NCI-H510A treated with DMSO at 0.1 percent for 48 hours (cell line): ENCODE measurements around the gene NTNG2.
A peak's percentile ranks its signal among the peaks of the same experiment; 100 is the strongest.

ENCODE experiments used
- DNase-seq: peaks from one replicate; lab custom pipeline; 2025; lab: John Stamatoyannopoulos, UW

NTNG2 gene

DNA sequence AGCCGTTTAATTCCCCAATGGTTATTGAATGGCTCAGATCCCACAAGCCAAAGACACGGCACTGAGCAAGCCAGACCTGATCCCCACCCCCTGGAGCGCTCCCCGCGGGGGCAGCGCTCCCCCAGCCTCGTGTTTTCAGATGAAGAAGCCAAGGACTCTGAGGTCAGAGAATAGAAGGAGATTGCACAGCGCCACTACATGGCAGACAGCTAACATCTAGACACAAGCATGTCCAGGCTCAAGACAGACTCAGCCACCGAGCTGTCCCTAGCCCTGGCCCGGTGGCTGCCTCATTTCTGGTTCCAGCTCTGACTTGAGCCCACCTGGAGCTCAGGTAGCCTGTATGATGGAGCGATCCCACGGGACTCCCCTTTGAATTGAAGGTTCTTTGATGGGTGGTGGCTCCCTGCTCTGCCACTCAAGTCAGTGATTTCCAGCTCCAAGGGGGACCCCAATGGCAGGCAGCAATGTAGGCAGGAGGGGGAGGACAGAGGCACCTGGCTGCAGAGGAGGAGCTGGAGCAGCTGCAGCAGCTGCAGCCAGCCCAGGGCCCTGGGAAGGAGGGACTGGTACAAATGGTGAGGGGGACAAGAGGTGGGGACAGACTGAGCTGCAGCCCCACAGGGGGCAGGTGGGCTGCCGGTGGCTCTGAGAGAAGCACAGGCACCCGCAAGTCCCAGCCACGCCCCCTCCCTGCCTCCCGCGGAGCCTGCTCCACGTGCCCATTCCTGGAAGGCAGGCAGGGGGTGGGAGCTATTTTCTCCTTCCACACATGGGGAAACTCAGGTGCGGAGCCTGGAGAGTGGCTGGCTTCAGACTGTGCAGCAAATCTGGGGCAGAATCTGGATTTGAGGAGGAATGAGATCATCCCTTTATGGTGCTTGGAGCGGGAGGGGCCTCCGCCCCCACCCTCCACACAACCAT lies 40.2 kb downstream of the NTNG2 start:
- DNase-seq: peak; percentile 56

DNA sequence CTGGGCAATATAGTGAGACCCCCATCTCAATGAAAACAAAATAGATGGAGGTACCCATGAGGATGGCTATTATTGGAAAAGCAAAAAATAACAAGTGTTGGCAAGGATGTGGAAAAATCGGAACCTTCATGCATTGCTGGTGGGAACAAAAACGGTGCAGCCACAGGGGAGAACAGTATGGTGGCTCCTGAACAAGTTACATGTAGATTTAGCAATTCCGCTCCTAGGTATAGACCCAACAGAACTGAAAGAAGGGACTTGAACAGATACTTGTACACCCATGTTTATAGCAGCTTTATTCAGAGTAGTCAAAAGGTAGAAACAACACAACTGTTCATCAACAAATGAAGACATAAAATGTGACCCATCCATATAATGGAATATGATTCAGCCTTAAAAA lies 43.0 kb downstream of the NTNG2 start:
- no peak for DNase-seq

DNA sequence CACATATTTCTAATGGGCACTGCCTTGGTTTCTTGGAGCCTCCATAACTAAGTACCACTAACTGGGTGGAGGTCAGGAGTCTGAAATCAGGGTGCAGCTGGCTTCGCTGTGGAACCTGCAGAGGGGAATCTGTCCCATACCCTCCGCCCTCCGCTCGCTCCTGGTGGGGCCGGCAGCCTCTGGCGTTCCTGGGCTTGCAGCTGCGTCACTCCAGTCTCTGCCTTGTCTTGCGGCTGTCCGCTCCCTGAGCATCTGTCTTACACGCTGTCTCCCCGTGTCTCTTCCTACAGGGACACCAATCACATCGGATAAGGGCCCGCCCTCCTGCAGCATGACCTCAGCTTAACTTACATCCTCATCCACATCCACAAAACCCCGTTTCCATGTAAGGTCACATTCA lies 45.4 kb downstream of the NTNG2 start:
- DNase-seq: no peak

DNA sequence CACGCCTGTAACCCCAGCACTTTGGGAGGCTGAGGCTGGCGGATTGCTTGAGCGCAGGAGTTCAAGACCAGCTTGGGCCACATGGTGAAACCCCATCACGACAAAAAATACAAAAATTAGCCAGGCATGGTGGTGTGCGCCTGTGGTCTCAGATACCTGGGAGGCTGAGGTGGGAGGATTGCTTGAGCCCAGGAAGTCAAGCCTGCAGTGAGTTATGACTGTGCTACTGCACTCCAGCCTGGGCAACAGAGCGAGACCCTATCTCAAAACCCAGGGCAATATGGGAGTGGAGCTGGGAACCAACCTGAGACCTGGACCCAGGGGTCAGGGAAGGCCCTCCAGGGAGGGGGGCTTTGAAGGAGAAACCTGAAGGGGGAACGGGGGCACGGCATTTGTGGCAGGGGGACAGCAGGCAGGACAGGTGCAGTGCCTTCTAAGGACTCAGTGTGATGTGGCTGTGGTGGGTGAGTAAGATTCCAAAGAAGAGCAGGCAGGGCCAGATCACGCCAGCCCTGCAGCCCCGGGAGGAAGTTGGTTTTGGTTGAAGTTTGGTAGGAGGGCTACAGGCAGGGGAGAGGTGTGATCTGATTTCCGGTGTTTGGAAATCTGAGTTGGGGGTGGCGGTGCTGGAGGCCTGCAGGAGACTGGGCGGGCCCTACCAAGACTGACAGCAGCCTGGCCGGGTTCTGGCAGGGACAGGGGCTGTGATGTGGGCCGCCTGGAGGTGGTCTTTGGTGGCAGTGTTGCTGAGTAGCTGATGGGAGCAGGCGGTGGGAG lies 46.2 kb downstream of the NTNG2 start:
- no peak for DNase-seq

DNA sequence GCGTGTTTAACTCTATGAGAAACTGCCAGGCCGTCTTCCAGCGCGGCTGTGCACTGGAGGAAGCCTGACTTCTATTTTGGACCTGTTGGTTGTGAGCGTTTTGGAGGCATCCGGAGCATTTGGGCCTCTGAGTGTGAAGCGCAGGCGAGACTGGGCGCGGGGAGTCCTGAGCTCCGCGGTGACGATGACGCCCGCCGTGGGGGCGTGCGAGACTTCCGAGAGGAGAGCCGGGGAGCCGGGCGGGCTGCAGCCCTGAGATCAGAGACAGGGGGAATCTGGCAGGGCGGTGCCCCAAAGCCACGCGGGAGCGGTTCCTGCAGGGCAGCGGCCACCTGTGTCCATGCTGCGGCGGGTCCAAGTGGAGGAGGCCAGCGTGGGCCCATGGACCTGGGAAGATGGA lies 47.4 kb downstream of the NTNG2 start:
- DNase-seq: no peak

DNA sequence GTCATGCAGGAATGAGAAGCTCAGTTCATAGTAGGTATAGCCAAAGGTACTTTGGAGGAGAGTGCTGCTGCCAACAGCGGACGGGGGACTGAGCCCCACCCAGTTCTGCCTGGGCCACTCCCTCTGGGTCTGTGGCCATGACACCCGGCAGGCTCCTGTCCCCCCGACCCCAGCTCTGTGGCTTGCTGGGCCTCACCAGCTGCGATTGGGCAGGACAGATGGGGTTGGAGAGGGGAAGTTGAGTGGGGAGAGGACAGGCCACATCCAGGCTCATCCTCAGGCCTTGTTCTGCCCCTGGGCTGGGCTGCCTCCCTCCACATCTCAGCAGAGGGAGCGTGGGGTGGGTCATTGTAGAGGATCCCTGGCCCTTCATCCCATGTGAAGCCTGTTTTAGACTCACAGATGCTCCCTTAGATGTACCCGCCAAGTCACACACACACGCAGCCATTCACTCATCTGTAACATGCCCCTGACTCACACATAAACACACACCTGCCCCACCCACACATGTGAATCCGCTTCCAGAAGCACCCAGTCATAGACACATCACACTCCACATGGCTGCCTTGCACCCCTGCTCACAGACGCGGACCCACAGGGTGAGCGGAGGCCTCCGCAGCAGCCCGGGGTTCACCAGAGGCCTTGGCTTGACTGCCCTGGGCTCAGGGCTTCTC lies 48.8 kb downstream of the NTNG2 start:
- no peak for DNase-seq

DNA sequence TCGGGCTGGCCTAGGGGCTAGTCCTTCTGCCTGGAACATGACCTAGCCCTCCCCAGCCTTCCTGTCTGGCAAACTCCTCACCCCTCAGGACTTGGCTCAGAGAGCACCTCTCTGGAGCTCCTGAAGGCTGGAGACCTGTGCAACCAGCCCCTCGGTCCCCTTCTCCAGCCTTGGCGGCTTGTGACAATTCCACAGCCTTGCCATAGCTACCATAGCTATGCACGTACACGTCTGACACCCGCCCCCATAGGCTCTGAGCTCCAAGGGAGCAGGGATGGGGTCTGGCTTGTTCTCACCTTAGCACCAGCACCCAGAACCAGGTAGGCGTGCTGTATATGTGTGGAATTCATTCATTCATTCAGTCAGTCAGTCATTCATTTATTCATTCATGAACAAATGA lies 49.7 kb downstream of the NTNG2 start:
- DNase-seq: no peak

DNA sequence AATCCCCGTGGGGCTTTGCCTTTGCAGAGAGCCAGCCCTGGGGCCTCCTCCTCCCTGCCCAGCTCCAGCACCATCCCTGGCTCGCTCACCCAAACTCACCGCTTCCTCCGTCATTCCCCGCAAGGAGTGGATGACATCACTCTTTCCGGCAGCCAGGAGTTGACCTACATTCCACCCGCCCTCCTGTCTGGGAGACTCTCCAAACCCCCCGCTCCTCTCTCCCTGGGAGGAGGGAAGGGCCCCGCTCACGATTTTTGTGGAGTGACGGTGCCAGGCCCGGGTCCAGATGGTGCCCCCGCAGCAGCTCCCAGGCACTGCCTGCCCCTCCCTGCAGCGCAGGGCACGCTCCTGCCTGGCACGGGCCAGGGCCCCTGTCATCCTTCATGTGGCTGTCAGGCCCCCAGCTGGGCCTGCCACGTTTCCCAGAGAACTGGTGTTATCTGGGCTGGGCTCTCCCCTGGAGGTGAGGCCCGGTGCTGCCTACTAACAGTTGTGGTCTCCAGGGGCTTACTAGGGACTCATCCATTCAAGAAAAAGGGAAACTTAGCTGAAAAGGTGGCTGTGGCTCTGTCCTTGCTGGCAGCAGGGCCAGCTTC lies 52.3 kb downstream of the NTNG2 start:
- DNase-seq: peak; percentile 64

DNA sequence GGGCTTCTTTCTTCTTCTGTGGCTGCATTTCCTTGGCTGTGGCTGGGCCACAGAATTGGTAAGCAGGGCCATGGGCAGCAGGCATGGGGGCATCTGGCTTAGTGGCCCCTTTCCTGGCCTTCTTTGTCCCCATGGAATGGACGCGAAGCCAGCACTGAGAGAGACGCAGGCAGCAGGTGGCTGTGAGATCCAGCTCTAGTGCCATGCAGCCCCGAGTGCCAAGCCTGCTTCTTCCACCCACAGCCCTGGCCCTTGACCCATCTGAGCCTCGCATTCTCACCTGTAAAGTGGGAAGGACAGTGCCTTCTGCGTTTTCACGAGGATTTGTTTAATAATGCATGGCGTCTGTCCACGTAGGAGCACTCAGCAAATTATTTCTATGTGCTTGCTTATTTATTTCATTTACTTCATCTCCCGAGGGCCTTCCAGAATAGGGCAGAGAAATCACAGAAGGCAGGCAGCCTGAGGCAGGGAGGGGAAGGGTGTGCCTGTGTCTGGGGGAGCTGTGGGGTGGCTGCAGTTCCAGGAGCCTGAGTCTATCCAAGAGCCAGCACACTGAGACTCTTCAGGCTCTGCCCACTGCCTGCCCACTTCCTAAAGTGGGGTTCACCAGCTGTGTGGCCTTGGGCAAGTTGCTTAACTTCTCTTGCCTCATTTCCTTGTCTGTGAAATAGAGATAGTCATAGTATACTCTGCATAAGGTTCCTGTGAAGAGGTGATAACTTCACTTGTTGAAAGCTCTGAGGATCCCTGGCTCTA lies 55.2 kb downstream of the NTNG2 start:
- DNase-seq: no peak

DNA sequence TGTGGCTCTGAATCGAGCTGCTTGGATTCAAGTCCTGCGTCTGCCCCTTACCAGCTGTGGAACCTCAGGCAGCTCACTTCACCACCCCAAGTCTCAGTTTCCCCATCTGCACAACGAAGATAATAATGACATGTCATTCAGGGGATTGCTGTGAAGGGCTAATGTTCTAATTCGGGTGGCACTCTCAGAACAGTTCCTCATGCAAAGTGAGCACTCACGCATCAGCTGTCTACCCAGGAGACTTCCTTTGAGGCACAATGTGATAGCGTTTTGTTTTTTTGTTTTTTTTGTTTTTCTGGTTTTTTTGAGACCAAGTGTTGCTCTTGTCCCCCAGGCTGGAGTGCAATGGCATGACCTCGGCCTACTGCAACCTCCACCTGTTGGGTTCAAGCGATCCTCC lies 56.4 kb downstream of the NTNG2 start:
- no peak for DNase-seq

DNA sequence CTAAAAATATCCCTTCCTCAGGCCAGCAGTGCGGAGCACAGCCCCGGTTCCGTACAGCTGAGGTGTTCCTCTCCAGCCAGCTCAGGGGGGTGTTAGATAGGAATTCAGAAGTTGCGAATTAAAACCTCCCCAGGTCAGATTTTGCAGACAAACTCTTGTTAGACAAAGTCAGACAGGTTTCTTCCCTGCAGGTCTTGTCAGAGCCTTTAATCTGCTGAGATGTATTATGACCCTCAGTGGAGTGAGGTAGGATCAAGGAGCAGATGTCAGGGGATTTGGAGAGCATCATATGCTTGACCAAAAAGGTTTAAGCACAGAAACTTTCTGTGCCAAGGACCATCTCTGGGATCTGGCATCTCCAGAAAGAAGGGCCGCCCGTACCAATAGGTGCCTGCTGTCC lies 60.1 kb downstream of the NTNG2 start:
- DNase-seq: no peak

DNA sequence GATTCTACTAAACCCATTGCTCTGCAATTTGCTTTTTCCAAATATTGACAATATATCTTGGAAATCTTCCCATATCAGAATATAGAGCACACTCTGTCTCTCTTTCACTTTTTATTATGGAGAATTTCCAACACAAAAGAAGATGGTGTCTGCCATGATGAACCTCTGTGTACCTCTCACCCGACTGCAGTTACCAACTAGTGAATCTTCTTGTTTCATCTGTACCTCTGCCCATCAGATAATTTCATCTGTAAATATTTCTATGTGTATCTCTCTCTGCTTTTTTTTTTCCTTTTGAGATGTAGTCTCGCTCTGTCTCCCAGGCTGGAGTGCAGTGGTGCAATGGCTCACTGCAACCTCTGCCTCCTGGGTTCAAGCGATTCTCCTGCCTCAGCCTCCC lies 62.8 kb downstream of the NTNG2 start:
- DNase-seq: no peak

DNA sequence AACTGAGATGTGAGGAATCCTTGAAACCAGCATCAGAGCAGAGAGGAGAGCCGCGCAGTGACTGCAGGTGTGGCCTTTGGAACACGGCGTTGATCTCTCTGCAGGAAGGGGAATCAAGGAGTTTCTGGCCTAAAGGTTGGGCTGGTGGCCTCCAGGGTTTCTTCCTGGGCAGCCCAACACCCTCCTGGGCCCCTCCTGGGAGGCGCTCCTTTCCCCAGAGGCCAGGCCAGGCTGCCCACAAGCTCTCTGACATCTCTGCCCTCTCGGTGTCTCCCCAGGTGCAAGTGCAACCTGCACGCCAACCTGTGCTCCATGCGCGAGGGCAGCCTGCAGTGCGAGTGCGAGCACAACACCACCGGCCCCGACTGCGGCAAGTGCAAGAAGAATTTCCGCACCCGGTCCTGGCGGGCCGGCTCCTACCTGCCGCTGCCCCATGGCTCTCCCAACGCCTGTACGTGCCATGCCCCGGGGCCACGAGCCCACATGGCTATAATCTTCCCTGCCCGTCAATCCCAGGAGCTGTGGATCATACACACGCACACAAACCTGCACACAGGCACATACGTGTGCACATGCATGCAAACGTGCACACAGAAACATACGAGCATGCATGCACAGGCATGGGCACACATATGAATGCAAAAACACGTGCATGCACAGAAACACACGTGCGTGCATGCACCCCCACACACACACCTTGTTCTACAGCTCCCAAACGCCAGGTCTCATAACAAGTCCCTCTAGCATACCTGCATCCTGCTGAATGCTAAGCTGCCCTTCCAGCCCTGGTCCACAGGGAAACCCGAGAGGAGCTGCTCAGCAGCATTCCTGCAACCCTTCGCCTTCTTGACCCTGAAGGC lies 64.9 kb downstream of the NTNG2 start:
- DNase-seq: no peak

DNA sequence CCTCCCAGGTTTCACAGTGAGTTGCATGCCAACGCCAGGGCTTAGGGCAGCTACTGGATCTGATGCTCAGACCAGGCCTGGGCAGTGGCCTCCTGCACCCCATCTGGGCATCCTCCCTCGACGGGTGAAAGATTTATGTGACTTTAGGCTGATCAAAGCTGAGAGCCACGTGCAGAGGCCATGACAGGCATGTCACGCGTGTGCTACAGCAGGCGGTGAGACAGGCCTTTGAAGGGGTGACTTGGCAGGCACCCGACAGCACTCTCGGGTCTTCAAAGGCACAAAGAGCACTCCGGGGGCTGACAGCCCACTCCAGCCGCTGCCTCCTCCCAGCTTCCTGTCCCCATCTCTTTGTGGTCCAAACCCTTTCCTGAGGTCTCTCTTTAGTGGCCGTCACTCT lies 66.2 kb downstream of the NTNG2 start:
- no peak for DNase-seq

DNA sequence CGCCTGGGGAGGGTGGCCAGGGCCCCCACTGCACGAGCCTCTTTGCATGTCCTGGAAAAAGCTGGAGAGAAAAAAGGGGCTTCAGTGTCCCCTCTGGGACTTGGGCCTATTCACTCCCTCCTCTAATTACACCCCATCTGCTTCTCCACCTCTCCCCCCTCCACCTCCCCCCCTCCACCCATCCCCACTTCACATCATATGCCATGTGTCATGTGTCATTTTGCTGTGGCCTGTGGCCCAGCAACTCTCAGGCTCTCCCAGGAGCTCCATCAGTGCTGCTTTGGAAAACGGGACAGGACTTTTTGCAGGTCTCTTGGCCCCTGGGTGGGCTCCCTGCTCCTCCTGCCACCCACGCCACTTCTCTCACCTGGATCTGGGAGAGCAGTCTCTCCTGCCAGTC lies 68.7 kb downstream of the NTNG2 start:
- no peak for DNase-seq

DNA sequence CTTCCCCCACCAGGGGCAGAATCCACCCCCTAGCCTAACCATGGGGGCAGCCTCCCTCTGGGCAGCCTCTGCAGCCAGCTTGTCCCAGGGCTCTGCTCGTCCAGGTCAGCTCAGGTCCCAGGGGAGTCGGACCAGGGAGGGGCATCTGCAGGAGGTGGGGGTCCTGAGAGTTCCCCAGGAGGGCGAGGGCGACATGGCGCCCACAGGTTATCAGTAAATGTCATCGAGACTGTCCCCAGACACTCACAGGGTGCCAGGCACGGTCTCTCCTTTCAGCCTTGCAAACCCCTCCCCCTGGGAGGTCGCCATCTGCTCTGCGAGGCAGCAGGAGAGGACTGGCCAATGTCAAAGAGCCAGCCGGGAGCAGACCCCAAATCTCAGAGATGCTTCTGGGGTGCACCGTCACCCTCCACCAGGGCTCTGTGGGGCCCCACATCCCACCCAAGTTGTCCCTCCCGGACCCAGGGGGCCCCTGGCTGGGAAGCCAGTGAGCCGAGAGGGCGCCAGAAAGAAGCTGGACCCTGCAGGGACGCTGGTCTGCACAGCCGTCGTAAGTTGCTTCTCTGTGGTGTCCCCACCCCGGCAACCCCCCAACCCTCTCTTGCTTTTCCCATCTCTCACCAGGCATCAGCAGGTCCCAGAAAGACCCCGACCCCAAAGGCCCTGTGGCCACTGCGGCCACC lies 69.3 kb downstream of the NTNG2 start:
- DNase-seq: no peak

DNA sequence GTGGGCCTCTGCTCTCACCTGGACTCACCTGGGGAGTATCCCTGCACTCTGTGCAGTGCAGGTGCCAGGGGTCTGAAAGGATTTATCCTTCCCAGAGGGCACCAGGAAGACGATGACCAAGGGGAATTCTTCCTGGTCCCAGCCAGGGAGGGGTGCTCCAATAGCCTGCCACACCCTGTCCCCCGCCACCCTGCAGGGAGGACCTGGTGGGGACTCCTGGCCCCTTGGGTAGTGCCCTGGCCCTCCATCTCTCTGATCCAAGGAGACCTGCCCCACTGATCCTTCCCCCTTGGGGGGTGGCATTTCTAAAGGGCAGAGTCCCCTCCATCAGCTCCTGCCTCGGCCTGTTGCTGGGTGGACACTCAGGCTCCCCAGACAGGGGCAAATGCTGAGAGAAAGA lies 70.7 kb downstream of the NTNG2 start:
- DNase-seq: no peak

DNA sequence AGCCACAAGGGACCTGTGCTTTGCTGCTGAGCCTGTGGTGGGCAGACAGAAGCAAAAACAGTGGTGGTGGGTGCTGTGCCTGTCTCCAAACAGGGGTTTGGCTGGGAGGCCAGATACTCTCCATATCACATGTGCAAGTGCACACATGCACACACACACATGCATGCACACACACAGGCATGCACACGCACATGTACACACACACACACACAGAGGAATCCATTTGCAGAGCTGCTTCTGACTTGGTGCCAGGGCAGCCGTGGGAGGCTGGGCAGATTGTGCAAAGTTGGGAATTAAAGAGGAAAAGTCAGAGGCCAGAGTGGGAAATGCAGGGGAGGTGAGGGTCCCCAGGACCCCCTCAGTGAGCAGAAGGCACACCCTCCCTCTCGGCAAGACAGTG lies 71.3 kb downstream of the NTNG2 start:
- DNase-seq: no peak

DNA sequence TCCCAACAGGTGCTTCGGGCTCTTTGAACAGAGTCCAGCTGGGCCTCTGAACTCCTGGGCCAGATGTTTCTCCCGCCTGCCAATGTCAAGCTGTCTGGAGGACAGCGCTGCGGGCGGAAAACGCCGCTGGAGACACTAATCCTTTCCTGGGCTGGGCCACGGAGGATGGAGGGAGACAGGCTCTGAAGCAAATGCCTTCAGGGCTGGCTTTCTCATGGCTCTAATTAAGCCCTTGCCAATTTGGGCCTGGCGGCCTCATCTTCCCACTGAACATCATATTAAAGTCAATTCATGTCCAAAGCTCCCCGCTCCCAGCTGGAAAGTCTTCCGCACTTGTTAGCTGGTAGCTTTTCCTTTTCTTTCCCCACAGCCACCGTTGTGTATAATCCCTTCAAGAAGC lies 72.7 kb downstream of the NTNG2 start:
- DNase-seq: no peak

DNA sequence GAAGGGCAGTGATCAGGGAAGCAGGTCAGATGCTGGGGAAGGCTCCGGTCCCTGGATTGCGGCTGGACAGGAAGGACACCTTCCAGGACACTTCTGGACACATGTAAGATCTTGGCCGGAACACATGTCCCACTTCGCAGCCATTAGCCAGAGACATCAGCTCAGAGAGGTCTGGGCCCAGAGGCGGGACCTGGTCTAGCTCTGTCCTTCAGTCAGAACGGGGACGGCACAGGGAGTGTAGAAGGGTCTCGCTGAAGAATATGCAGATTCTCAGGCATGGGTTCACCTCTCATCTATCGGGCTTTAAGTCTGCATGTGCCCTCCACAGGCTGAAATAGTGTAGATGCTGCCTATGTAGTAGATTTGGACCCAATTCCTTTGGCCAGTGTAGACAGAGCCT lies 73.3 kb downstream of the NTNG2 start:
- no peak for DNase-seq
